ENCODE data around the gene ARHGEF26. TPM values are rescaled to one million over a fixed set of nuclear protein-coding genes. Genes with fewer than 3 reads are reported as not detected.
A peak's percentile ranks its signal among the peaks of the same experiment; 100 is the strongest.

The ARHGEF26 gene
- total RNA-seq, 1 donor from 2014 or later: not detected

DNA sequence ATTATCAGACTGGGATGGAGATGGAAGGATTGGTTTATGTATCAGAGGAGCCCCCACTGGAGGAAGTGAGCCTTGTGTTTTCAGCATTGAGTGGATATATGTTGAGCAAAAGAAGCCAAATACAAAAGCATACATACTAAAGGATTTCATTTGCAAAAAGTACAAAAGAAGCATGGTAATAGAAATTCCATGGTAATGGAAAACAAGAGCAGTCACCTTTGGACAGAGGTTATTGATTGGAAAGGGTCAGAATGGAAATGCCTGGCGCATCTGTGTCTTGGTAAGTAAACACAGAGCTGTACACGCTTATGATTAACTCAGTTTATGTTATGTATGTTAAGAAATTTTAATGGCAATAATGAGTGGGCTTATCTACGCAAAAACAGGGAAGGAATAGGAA is 130.4 kb downstream of the ARHGEF26 start:
- TF ChIP-seq CTCF (IDR thresholded peaks at IDR 0.05): no peak
- Mint-ChIP-seq H3K9me3 (no peaks in the 10 kb centered on the region), H3K36me3 (ENCODE audit: low read depth) (peaks cover 63% of the 10 kb centered on the region), H3K4me3 (no peak overlapping the region), H3K27me3 (no peaks in the 10 kb centered on the region), H3K4me1 (peaks cover 3% of the 10 kb centered on the region), H3K27ac (no peak overlapping the region)
- ChIA-PET POLR2A (no interaction called here), CTCF (interaction anchor here (1.2 to 2.0 kb wide), 2 partner anchors 12 to 1208 kb away, joined by 5 to 8 read pairs; no protein-coding TSS in a partner anchor)
- ATAC-seq (ENCODE audit: low read depth) (no peak), DNase-seq (no peak)
- intact Hi-C loops (cut with micrococcal nuclease): no loop called here

DNA sequence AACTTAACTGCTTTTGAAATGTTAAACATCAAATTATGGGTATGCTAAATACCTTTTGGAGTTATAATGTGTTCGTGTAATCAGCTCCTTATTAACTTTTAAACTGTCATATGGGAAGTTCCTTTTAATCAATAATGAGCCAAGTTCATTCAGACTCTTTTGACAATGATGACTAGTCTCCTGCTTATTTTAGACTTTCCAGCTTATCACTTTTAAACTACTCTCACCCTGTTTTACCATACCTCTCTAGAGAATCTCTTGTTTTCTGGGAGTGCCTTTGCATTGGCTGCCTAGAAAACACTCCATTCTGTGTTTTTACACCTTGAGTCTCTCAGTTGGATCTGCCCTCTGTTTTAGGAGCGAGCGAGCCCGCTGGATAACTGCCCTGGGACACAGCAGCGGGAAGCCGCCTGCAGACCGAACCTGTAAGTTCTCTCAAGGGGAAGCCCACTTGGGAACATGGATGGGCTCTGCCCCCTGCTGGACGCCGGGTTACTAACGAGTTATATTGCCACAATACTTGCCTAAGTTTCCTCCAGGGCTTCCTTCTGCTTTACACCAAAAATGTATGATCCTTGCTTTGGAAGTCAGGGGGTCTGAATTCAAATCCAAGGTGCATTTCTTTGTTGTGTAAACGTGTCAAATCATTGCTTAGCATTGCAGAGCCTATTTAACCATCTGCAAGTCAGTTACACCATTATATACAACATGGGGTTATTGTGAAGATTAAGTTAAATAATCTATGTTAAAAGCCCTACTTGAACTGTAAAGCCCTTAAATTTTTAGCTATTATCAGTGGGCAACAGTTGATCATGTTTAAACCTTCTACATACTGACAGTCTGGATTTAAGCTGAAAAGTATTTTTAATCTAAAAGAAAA is 131.8 kb downstream of the ARHGEF26 start:
- H3K27me3 Mint-ChIP-seq: no peaks in the 10 kb centered on the region
- H3K4me3 Mint-ChIP-seq: no peak overlapping the region
- peaks cover 70% of the 10 kb centered on the region for H3K36me3 Mint-ChIP-seq (ENCODE audit: low read depth)
- no peaks in the 10 kb centered on the region for H3K9me3 Mint-ChIP-seq
- TF ChIP-seq CTCF (IDR thresholded peaks at IDR 0.05): peak; percentile 64
- H3K27ac Mint-ChIP-seq: no peak overlapping the region
- peaks cover 3% of the 10 kb centered on the region for H3K4me1 Mint-ChIP-seq
- peak; percentile 79 for ATAC-seq (ENCODE audit: low read depth)
- ChIA-PET CTCF (interaction anchor here (1.0 to 2.0 kb wide), 4 partner anchors 11 to 1227 kb away, joined by 3 to 8 read pairs (median 4); no protein-coding TSS in a partner anchor), POLR2A (no interaction called here)
- DNase-seq: peak; percentile 47
- intact Hi-C loops (cut with micrococcal nuclease): loop anchor here (1.0 kb wide), 3 partner anchors 158 to 1227 kb away; no protein-coding TSS in a partner anchor

DNA sequence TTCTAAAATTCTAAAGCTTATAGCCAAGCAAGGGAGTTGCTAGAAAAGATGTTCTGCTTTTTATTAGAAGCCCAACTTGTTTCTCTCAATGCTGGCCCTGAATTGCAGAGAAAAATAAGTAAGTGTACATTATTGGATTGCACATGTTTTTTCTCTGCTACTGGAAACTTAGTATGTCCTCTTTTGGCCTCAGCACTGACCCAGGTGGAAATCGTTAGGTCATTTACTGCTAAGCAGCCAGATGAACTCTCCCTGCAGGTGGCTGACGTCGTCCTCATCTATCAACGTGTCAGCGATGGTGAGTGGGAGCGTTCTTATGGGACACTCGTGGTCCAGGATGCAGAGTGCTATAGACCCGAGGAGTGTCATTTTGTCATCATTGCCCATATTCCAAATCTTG is 133.3 kb downstream of the ARHGEF26 start:
- ChIA-PET CTCF (interaction anchor here (1.0 kb wide), 1 partner anchor 1212 kb away, joined by 4 read pairs; no protein-coding TSS in a partner anchor), POLR2A (no interaction called here)
- TF ChIP-seq CTCF (IDR thresholded peaks at IDR 0.05): no peak
- Mint-ChIP-seq H3K4me1 (peaks cover 3% of the 10 kb centered on the region), H3K27me3 (no peaks in the 10 kb centered on the region), H3K36me3 (ENCODE audit: low read depth) (peaks cover 76% of the 10 kb centered on the region), H3K4me3 (no peak overlapping the region), H3K27ac (no peak overlapping the region), H3K9me3 (no peaks in the 10 kb centered on the region)
- intact Hi-C loops (cut with micrococcal nuclease): no loop called here
- DNase-seq: no peak
- ATAC-seq (ENCODE audit: low read depth): no peak

GRCh38 chr3:154273381-154273780 is 152.2 kb downstream of the ARHGEF26 start:
- Mint-ChIP-seq H3K36me3 (ENCODE audit: low read depth) (peaks cover 84% of the 10 kb centered on the region), H3K27me3 (no peaks in the 10 kb centered on the region), H3K27ac (no peak overlapping the region), H3K4me3 (no peak overlapping the region), H3K9me3 (no peaks in the 10 kb centered on the region), H3K4me1 (no peaks in the 10 kb centered on the region)
- ATAC-seq (ENCODE audit: low read depth): no peak
- no peak for DNase-seq
- CTCF ChIA-PET: no interaction called here
- intact Hi-C loops (cut with micrococcal nuclease): no loop called here
- TF ChIP-seq CTCF (IDR thresholded peaks at IDR 0.05): no peak
- POLR2A ChIA-PET: no interaction called here

- DNase-seq (no peak), ATAC-seq (ENCODE audit: low read depth) (no peak)
- Mint-ChIP-seq H3K27me3 (no peaks in the 10 kb centered on the region), H3K9me3 (no peaks in the 10 kb centered on the region), H3K4me1 (no peaks in the 10 kb centered on the region), H3K27ac (no peak overlapping the region), H3K36me3 (ENCODE audit: low read depth) (peaks cover 84% of the 10 kb centered on the region), H3K4me3 (no peak overlapping the region)
- intact Hi-C loops (cut with micrococcal nuclease): no loop called here
- ChIA-PET POLR2A (no interaction called here), CTCF (no interaction called here)
- TF ChIP-seq CTCF (IDR thresholded peaks at IDR 0.05): no peak
Measured at GRCh38 chr3:154274348-154274747, 153.2 kb downstream of the ARHGEF26 start.

All from activated B cell treated with CpG ODN at 0.5 μM for 24 hours (primary cell).